OCI-LY7 (cell line): ENCODE measurements around the gene PLXDC1.

Experiments
- CTCF ChIP-seq: fragments of 200-600 bp; sonication (generic); conservative IDR thresholded peaks from 2 replicates; pipeline ENCODE4 v1.5.1; 2014; ENCODE audit warnings: mild to moderate bottlenecking, antibody characterized with exemption, low read length, moderate library complexity, mixed read lengths
- EZH2phosphoT487 ChIP-seq: fragments of 200-600 bp; sonication (generic); IDR thresholded peaks from 2 replicates; pipeline ENCODE4 v1.6.1; 2018; ENCODE audit warnings: low read depth, borderline replicate concordance, mild to moderate bottlenecking, mixed run types, antibody characterized with exemption, low read length, moderate library complexity, mixed read lengths

DNA sequence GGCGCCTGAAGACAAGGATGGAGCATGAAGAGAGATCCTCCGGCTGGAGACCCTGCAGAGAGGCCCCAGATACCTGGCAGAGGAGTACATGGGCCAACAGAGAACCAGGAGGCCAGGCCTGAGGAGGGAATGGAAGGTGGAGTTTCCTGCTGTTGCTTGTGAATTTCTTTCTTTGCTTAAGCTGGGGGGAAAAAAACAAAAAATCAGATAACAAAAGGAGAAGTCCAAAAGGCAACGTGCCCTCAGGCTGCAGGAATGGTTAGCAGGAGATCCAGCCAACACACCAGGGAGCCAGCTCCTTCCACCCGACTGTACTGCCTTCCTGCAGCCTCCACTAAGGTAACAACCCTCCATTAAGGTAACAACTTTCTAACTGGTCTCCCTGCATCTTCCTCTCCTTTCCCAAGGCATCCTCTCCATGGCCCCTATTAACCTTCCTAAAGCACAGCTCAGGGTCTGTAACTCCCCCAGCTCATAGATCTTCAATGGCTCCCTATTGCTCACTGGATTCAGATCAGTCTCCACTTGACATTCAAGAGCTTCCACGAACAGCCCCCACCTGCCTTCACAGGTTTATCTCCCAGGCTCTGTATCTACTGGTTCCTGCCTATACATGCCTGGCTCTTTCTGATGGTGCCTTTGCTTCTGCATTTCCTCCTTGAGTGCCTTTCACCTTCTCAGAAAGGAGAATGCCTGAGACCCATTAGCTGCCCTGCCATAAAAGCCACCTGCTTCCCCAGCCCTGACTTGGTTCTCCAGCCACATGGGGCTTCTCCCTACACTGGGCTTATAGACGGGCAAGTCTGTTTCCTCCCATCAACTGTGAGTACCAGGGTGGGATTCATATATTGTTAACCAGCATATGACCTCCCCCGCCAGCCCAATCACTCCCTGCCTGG, 15.2 kb upstream of the PLXDC1 start:
- no peak for TF ChIP-seq CTCF
- no peak for TF ChIP-seq EZH2phosphoT487
